GM15510 (cell line): ENCODE measurements around the gene CKS1B.

ENCODE experiments used
- POLR2A ChIP-seq: IDR thresholded peaks from 3 replicates; pipeline ENCODE4 v1.6.1; 2011; ENCODE audit warnings: borderline replicate concordance; ENCODE audit not compliant: insufficient read length; ENCODE audit errors: extremely low read depth

The CKS1B gene

GRCh38 chr1:155008015-155008941 lies 33.8 kb downstream of the CKS1B start:
- no peak for TF ChIP-seq POLR2A

GRCh38 chr1:155009221-155009711 lies 34.8 kb downstream of the CKS1B start:
- TF ChIP-seq POLR2A, result no peak

- TF ChIP-seq POLR2A, result no peak
These were observed 35.3 kb downstream of the CKS1B start for GRCh38 chr1:155009742-155010141.

- no peak for TF ChIP-seq POLR2A
These were observed 35.9 kb downstream of the CKS1B start for GRCh38 chr1:155010211-155010918.

GRCh38 chr1:155011004-155011416 lies 36.5 kb downstream of the CKS1B start:
- no peak for TF ChIP-seq POLR2A

- no peak for TF ChIP-seq POLR2A
These were observed 37.0 kb downstream of the CKS1B start for GRCh38 chr1:155011437-155012025.

GRCh38 chr1:155012026-155012546 lies 37.6 kb downstream of the CKS1B start:
- TF ChIP-seq POLR2A, result no peak

GRCh38 chr1:155012776-155013602 lies 38.5 kb downstream of the CKS1B start:
- TF ChIP-seq POLR2A, result no peak

GRCh38 chr1:155013632-155014031 lies 39.2 kb downstream of the CKS1B start:
- TF ChIP-seq POLR2A, result no peak

GRCh38 chr1:155014709-155015508 lies 40.4 kb downstream of the CKS1B start:
- TF ChIP-seq POLR2A, result no peak

GRCh38 chr1:155015527-155016230 lies 41.2 kb downstream of the CKS1B start:
- TF ChIP-seq POLR2A, result no peak

- TF ChIP-seq POLR2A, result no peak
These were observed 41.9 kb downstream of the CKS1B start for GRCh38 chr1:155016231-155016831.
